GF-D8 (cell line): ENCODE data around the gene SLC9A8.
"Not testable (repeated sequence)": the region's sequence is repeated elsewhere in the genome, so short reads cannot be mapped to it uniquely, and the experiment has no call there.

Experiments
- DNase-seq: peaks from one replicate; lab custom pipeline; 2025; lab: John Stamatoyannopoulos, UW

Gene SLC9A8

GRCh38 chr20:49851231-49851705 lies 38.6 kb downstream of the SLC9A8 start:
- no peak for DNase-seq

DNA sequence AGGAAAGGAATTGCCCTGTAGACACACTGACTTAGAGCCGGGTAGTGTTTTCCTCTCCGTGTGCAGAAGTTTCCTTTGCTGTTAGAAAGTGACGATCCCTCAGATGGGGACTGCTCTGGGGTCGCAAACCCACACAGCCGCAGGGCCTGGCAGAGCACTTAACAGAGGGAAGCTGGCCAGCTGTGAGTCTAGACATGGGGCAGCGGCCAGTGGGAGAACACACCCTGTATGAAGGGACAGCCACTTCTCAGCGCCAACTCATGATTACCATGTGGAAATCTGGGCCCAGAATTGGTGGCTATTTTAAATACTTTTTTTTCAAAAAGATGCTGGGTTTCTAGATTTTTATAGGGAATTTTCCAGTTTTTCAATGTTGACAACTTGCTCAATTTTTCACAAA lies 39.4 kb downstream of the SLC9A8 start:
- DNase-seq = no peak

DNA sequence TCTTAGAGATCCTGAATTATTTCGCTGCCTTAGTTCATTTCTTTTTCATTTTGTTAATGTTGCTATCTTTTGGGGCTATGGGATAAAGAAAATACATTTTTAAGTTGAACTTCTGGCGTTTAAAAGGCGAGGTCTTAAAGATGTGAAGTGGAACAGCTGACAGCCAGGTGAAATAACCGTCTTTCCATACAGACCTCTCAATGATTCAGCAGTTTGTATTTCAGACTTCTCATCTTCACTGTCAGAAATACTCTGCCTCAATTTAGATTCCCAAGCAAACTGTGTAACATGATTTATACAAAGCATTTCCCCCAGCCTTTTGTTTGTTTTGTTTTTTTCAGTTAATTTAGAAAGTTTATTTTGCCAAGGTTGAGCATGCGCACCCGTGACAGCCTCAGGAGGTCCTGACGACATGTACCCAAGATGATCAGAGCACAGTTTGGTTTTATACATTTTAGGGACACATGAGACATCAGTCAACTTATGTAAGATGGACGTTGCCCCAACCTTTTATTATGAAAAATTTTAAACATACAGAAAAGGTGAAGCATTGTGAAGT lies 40.0 kb downstream of the SLC9A8 start:
- DNase-seq = no peak

- no peak for DNase-seq
Measured at GRCh38 chr20:49853640-49854039, 41.0 kb downstream of the SLC9A8 start.

DNA sequence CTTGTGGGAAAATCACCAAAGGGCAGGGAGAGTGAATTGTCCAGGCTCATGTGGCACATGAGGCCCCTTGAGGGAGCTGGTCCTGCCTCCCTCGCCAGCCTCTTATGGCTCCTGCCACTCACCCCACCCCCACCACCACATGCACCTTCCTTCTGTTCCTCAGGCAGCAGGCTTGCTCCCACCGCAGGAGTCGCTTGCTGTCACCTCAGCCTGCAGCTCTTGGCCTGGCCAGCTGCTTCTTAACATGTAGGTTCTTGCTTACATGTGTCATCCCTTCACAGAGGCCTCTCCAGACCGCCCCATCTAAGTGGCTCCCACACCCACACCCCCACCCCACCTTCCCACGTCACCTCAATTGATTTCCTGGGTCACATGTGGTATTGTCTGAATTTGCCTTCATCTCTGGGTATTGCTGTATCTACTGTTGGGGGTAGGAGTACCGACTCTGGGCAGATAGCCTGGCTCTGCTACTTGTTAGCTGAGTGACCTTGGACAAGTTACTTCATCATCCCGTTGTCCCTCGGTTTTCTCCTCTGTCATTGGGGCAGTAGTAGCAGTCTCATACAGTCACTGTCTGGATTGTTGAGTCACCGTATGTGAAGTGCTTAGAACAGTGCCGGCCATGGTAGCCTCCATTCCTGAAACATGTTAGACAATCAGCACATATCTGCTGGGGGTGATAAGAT lies 41.7 kb downstream of the SLC9A8 start:
- no peak for DNase-seq

DNA sequence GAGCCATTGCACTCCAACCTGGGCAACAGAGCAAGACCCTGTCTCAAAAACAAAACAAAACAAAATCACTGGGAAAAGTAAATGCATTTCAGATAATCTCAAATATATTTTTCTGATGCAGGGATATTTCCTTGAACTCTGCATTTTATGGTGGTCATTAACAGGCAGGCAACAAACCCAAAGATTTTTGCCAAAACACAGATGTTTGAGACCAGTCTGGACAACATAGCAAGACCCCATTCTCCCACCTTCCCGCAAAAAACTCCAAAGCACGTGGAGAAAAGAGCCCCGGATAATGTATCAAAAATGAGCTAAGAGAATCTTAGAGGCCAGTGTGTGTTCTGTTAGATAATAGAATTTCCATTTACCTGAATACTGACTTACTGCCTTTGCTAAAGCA lies 44.3 kb downstream of the SLC9A8 start:
- no peak for DNase-seq

DNA sequence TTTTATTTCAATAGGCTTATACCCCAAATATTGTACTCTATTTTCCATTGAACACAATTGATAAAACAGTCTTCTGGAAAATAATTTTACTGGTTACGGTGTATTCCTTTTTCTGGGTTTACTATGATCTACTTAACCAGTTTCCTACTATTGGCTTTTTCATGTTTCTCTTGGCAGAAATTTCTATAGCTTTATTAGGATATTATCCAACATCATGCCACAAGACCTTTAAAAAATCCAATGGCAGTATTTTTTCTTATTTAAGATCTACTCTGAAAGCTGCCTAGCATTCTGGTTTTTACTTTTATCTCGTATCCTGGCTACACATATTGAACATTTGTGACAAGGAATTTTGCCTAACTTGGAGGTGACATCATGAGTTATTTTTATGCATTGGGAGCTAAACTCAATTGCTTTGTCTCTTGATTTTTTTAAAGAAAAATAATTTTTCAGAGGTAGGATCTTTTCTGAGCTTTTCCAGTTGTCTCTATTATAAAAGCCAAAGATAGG lies 45.5 kb downstream of the SLC9A8 start:
- no peak for DNase-seq

DNA sequence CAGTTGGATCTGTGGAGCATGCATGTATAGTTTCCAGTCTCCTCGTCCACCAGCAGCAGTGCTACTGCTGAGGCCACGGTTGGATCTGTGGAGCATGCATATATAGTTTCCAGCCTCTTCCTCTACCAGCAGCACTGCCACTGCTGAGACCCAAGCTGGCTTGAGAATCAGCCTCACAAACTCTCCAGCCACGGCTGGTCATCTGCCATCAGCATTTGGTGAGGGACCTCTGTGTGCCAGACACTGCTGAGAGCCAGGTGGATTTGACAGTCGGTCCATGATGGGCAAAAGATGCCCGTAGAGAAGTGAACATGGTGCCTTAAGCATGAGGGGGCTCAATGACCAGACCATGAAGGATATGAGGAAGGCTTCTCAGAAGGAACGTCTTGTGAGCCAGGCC lies 46.4 kb downstream of the SLC9A8 start:
- DNase-seq = no peak

DNA sequence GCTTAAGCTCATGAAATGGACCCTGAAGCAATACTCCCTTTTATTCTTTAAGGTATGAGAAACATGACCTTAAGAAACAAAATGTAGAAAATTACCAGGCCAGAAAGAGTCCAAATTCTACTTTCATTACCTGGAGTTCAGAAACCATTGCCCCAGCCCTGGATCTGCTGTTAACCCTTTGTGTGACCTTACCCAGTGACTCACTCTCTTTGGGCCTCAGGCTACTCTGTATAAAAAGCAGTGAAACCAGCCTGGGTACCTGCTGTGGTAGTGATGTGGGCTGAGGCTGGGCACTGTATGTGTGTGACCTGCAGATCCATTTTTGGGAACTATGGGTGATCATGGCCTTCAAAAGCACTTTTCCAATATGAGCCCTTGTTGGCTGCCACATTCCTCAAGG lies 47.2 kb downstream of the SLC9A8 start:
- DNase-seq = no peak

DNA sequence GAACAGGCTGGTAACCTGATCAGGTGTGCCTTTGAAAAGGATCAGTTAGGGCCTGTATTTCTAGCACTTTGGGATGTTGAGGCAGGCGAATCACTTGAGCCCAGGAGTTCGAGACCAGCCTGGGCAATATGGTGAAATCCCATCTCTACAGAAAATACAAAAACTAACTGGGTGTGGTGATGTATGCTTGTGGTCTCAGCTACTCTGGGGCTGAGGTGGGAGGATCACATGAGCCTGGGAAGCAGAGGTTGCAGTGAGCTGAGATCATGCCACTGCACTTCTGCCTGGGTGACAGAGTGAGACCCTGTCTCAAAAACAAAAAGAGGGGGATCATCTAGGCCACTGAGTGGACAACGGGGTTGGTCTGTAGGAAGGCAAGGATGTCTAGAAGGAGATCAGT lies 48.6 kb downstream of the SLC9A8 start:
- not testable (repeated sequence) for DNase-seq

DNA sequence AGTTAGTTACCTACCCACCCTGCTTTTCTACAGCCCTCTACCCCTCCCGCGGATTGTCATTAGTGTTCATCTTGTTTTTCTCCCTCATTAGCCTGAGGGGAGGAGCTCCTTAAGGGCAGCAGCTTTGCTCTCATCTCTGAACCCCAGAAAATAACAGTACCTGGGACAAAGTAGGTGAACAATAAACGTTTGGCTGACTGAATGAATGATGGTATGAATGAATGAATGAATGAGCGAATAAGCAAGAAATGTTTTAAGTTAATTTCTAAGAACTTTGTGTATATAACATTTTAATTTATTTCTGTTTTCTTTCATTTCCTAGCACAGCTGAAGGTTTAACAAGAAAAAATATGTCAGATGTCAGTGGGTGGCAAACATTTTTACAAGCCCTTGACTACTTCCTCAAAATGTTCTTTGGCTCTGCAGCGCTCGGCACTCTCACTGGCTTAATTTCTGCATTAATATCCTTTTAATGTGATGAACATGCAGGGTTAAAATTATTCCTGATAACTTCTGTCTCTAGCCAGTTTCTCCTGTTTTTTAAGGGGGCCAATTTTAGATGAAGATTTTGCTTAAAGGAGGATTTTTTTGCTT lies 50.1 kb downstream of the SLC9A8 start:
- DNase-seq = no peak

DNA sequence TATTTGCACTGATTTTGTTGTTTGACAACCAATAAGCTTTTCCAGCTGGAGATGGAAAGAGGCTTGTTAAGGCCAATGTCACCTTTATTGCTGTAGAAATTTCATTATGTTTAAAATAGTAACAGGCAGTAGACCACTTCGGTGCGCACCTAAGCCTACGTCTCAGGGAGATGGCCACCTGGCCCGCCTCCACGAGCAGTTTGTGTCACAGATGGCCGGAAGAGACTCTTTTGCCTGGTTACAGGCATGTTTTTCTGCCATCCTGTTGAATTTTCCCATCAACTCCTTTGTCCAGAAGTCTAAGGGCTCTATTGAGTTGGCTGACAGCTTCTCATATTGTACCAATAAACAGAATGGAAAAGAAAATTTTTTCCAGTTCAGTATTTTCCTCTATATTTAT lies 51.0 kb downstream of the SLC9A8 start:
- DNase-seq = no peak

DNA sequence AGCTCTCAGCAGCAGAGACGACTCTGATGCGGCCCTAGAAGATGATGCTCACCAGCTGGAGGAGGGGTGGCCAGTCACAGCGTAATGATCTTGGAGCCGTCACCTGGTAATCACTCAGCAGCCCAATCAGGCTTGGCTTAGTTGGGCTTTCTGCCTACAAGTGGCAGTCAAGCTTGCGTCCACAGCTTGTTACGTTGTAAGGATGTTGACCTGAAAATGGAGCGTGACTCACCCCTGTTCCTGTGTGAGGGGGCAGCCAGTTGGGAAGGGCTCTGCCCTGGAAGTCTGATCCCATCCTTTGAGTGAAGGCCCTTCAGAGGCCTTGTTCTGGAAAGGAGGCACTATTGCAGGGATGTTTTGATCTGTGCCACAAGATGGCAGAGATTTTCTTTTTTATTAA lies 52.9 kb downstream of the SLC9A8 start:
- no peak for DNase-seq

DNA sequence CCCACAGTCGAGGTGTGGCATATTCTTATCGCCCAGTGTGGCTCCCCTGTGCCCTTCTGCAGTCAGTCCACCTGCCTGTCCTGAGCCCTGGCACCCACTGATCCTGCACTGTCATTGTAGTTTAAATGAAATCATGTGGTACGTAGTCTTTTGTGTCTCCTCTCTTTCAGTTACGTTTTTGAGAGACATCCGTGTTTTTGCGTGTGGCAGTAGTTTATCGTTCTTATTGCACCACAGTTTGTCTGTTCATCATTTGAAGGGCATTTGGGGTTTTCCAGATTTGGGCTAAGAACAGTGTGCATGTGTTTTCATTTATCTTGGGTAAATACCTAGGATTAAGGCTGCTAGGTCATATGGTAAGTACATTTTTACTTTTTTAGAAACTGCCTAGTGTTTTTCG lies 53.4 kb downstream of the SLC9A8 start:
- no peak for DNase-seq

DNA sequence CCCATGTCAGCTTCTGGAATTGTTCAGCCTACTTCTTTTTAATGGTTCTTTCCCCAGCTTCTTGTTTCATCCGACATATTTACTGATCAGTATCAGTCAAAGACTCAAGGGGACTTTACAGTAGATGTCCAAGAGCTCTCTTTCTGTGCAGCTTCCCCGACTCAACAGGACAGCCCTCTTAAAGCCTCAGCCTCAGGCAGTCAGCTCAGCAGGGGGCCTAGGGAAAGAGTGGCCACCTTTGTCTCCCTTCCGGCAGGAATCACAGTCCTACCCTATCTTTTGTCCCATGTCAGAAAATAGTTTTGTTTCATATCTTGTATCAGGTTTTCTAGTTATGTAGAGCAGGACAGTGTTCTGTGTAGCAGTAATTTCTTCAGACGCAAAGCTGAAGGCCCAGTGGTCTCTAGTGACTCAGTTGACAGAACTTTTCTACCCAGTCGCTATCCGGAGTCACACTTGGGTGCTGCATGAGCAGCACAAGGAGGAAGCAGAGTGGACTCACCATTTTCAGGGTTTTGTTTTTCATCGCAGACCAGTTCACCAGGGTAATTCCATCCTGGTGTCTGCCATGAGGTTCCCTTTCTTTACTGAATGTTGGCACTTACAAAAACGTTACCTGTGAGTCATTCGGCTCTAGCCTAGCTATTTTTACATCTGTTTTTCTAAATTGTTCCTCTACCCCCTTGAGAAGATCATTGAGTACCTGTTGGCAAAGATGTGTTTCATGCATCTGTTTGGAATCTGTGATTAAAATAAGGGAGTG lies 55.0 kb downstream of the SLC9A8 start:
- DNase-seq = no peak

DNA sequence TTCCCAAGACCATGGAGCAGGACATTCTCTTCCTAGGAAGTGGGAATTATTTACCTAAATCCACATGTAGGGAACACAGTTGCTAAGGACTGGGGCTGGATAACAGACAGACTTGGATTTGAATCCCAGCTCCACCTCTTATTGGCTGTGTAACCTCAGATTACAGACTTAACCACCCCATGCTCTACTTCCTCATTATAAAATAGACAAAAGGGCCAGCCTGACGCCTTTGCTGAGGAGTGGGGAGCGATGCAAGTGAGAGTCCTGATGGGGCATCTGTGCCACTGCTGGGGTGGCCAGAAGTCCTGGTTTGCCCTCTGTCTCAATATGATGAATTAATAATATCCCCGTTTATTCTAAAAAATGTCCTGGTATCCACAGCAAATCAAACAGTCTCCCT lies 55.9 kb downstream of the SLC9A8 start:
- DNase-seq = no peak

- DNase-seq = no peak
Measured at GRCh38 chr20:49868964-49869363, 56.3 kb downstream of the SLC9A8 start.

DNA sequence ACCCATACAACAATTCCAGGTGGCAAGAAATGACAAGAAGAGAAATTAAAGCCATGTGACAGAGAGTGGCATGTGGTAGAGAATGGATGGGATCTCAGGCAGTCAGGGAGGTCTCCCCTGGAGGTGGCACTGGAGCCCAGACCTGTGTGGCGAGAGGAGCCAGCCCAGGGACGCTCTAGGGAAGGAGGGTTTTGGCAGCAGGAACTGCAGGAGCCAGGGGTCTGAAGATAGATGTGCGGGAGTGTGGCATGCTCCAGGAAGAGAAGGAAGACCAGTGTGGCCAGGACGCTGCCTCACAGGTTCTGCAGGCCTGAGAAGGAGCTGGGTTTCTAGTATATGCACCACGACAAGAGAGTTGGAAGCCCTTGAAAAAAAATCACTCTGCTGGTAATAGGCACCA lies 57.6 kb downstream of the SLC9A8 start:
- no peak for DNase-seq

DNA sequence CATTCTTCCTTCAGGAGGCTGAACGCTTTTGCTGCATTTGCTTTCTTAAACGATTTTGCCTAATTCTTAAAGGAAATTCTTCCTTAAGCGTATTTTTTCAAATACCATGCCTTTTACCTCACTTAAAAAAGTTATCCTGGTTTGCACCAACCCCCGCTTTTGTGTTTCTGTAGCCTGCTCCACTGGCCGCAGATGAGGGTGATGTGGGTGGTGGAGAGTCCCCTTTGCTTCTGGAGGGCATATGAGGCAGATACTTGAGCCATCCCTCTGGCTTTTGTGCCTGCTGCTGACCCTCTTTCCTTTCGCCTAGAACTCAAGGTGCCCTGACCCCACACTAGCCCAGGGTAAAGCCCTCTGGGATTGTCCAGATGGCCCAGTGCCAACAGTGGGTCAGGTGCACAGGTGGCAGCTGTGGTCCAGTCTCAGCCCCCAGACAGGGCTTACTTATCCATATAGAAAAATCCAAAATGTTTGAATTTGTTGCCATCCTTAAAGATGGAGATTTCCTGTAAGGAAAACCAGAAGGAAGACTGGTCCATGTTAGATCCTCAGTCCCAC lies 58.8 kb downstream of the SLC9A8 start:
- no peak for DNase-seq

GRCh38 chr20:49872056-49872455 lies 59.4 kb downstream of the SLC9A8 start:
- DNase-seq = no peak

DNA sequence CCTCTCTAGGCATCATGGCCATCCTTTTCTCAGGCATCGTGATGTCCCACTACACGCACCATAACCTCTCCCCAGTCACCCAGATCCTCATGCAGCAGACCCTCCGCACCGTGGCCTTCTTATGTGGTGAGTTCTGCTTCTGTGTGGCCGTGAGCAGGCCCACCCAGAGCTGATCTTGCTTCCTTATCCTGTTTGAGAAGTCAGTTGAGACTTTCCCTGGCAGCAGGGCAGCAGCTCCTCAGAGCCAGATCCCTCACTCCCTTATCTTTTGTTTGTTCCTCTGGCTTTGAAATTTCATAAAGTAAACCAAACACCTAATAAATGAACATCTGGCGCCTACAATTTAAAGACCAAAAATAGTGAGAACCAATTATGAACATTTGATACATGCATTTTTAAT lies 62.1 kb downstream of the SLC9A8 start:
- no peak for DNase-seq

GRCh38 chr20:49877386-49877921 lies 64.8 kb downstream of the SLC9A8 start:
- no peak for DNase-seq
